Fibroblast of the aortic adventitia (primary cell): Measurements from ENCODE around the gene WDPCP. TPM values are rescaled to one million over a fixed set of nuclear protein-coding genes. Genes with fewer than 3 reads are reported as not detected.
"Not testable (repeated sequence)": the region's sequence is repeated elsewhere in the genome, so short reads cannot be mapped to it uniquely, and the experiment has no call there.

ENCODE experiments used
- DNase-seq: peaks from one replicate; pipeline ENCODE4 v3.0.0-alpha.2; 2010; ENCODE audit warnings: low read depth
- H3K4me3 ChIP-seq: 2 replicates; pipeline ENCODE4 v1.5.1; 2011; ENCODE audit warnings: low read depth, mild to moderate bottlenecking, control low read depth, low read length, moderate library complexity
- total RNA-seq: library from RNA; depleted of rRNA; stranded (reverse); fragments of >200 nt; gene quantifications from 2 replicates; pipeline ENCODE4 v1.2.3, GENCODE V29; 2012; ENCODE audit warnings: low replicate concordance
- TF ChIP-seq, protein P1 (sequence below): IDR thresholded peaks from 2 replicates; pipeline ENCODE4 v1.5.1; 2011; ENCODE audit warnings: mild to moderate bottlenecking, low read length, control low read depth, inconsistent platforms; ENCODE audit not compliant: insufficient read depth

Gene WDPCP
- total RNA-seq, 1 donor = 12.4 TPM

DNA sequence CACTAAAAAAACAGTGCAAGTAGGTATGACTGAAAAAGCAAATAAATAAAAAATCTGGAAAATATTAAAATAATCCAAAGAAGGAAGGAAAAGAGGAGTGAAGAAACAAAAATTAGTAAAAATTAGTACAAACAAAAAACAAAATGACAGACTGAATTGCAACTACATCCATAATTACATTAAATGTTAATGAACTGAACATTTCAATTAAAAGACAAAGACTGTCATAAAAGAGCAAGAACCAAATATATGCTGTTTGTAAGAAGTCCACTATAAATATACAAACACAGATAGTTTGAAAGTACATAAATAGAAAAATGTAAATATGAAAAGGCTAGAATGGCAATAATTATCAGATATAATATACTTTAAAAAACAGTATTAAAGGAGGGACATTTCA lies 267.6 kb downstream of the WDPCP start:
- TF ChIP-seq, protein P1, sequence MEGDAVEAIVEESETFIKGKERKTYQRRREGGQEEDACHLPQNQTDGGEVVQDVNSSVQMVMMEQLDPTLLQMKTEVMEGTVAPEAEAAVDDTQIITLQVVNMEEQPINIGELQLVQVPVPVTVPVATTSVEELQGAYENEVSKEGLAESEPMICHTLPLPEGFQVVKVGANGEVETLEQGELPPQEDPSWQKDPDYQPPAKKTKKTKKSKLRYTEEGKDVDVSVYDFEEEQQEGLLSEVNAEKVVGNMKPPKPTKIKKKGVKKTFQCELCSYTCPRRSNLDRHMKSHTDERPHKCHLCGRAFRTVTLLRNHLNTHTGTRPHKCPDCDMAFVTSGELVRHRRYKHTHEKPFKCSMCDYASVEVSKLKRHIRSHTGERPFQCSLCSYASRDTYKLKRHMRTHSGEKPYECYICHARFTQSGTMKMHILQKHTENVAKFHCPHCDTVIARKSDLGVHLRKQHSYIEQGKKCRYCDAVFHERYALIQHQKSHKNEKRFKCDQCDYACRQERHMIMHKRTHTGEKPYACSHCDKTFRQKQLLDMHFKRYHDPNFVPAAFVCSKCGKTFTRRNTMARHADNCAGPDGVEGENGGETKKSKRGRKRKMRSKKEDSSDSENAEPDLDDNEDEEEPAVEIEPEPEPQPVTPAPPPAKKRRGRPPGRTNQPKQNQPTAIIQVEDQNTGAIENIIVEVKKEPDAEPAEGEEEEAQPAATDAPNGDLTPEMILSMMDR = no peak
- no peak overlapping the region for H3K4me3 ChIP-seq
- no peak for DNase-seq

DNA sequence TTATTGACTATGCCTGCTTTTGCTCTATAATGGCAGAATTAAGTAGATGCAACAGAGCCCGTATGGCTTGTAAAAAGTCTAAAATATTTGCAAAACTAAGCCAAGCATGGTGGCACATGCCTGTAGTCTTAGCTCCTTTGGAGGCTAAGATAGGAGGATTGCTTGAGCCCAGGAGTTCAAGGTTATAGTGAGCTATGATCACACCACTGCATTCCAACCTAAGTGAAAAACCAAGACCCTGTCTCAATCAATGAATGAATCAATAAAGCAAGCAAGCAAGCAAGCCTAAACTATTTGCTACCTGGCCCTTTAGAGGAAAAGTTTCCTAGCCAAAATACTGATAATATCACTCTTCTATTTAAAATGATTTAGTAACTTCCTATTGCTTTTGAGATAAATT lies 277.7 kb downstream of the WDPCP start:
- no peak overlapping the region for H3K4me3 ChIP-seq
- TF ChIP-seq, protein P1 = no peak
- DNase-seq = no peak

DNA sequence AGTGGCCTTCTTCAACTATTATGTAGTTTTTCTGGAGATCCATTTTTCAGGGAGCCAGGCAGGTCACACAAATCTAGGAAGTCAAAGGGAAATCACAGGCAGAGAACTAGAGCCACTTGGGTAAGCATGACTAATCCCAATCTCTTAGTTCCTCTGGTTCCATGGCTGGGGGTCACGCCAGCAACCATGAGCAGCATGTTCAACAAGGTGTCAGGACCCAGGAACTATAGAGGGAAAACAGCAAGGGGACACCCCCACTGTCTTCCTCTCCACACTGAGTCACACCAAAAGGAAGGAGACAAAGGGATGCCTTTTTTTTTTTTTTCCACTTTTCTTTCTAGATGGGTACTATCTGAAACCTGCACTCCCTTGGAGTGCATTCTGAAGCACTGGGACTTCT lies 286.8 kb downstream of the WDPCP start:
- no peak for DNase-seq
- TF ChIP-seq, protein P1 = no peak
- H3K4me3 ChIP-seq = no peak overlapping the region

DNA sequence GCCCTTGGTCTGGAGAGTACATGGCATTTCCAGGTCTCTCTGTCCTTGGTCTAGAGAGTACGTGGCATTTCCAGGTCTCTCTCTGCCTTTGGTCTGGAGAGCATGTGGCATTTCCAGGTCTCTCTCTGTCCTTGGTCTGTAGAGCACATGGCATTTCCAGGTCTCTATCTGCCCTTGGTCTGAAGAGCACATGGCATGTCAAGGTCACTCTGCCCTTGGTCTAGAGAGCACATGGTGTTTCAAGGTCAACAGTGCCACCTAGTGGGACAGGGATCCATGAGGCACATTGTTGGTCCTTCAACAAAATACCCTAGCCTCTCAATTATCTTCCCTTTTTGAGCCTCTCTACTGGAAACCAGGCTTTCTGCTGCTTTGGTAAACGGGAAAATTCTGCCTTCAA lies 287.4 kb downstream of the WDPCP start:
- TF ChIP-seq, protein P1 = no peak
- no peak for DNase-seq
- H3K4me3 ChIP-seq = no peak overlapping the region

DNA sequence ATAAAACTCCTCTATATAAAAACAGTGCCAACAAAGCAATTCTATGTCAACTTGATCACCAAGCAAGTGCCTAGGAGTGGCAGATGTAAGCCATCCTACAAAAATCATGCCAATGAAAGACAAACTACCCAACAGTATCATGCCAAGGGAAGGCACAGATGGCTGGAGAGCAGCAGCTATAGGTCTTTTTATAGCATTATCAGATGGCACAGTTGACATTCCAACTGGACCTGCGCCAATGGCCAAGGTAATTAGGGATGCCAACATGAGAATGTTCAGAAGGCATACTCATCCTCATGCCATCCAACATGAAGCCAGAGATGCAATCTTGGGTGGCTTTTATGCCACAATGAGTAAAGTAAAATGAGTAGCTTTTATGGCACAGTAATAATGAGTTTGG lies 300.3 kb downstream of the WDPCP start:
- no peak for DNase-seq
- no peak overlapping the region for H3K4me3 ChIP-seq
- TF ChIP-seq, protein P1 = no peak

DNA sequence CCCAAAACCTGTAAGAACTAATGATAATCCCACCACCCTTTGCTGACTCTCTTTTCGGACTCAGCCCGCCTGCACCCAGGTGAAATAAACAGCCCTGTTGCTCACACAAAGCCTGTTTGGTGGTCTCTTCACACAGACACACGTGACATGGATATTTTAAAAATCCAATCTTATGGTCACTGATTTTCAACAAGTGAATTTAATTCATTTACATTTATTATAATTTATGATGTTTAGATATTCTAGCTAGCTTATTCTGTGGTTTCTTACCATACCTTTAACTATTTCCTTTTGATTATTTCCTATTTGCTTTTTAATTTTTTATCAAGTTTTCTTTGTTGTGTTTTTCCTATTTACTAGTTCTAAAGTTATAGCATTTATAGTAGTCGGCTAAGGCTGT lies 301.8 kb downstream of the WDPCP start:
- not testable (repeated sequence) for DNase-seq, H3K4me3 ChIP-seq

DNA sequence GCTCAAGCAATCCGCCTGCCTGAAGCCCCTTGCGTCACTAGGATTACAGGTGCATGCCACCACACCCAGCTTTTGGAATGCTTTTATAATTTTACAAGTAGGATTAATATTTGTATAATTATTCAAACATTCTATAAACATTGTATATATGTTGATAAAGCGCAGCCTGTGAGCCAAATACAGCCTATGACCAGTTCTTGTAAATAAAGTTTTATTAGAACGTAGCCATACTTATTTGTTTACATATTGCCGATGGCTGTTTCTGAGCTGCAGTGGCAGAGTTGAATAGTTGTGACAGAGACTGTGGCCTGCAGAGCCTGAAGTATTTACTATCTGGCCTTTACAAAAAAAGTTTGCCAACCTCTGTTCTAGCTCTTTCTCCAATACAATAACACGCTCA lies 305.0 kb downstream of the WDPCP start:
- H3K4me3 ChIP-seq = no peak overlapping the region
- DNase-seq = no peak
- TF ChIP-seq, protein P1 = no peak
